ENCODE data around the gene UPF2.

DNA sequence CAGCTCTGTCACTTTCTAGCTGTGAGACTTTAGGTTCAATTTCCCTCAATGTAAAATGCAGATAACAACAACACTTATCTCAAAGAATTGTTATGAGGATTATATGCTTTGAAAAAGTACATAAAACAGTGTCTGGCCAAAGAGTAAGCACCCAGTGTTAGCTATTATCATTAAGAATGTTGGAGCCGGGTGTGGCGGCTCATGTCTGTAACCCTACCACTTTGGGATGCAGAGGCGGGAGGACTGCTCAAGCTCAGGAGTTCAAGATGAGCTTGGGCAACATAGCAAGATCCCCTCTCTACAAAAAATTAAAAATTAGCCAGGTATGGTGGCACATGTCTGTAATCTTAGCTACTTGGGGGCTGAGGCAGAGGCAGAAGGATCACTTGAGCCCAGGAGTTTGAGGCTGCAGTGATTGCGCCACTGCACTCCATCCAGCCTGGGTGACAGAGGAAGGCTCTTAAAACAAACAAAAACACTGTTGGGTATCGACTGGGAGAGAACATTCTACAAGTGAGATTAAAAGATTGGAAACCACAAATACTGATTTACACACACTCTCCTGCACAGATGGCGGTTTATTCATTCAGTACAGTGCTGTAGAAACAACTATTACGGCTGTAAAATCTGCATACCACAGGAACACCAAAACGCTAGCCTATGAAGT lies 112.2 kb downstream of the UPF2 start:
- TF ChIP-seq CTCF (IDR thresholded peaks at IDR 0.05) = no peak
- no peak for TF ChIP-seq ZFX (IDR thresholded peaks at IDR 0.05; ENCODE audit: borderline replicate concordance)
